Measurements from ENCODE around the gene DCAF6.

DNA sequence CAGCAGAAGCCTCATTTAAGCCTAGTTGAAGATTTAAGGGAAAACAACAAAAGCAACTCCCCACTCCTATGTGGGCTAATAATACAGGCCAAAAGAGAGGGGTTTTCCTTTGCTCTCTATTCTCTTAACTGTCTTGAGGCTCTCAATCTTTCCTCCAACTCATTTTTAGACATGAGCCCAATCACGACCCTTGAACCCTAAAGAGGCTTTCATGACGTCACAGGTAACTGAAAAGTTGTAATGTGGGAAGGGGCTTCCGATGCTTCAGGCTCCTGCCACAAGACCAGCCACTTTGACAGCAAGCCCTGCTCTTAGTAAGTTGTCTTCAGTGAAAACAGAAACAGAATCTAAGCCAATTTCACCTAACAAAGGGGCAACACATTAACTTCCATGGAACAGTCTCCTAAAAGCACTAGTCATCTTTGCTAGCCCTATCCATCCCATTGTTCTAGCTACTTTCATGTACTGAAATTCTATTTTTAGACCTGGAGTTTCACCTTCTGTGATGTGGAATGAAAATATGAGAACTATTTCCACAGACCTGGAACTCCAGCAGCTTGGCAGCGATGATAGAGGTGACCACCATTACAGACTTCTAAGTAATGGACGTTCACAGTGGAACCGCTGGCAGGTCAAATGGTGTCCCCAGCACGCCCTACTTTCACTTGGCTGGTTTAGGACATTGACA is 164.0 kb downstream of the DCAF6 start:
- TF ChIP-seq YY1 (IDR thresholded peaks at IDR 0.05) = no peak
- TF ChIP-seq, protein P1, sequence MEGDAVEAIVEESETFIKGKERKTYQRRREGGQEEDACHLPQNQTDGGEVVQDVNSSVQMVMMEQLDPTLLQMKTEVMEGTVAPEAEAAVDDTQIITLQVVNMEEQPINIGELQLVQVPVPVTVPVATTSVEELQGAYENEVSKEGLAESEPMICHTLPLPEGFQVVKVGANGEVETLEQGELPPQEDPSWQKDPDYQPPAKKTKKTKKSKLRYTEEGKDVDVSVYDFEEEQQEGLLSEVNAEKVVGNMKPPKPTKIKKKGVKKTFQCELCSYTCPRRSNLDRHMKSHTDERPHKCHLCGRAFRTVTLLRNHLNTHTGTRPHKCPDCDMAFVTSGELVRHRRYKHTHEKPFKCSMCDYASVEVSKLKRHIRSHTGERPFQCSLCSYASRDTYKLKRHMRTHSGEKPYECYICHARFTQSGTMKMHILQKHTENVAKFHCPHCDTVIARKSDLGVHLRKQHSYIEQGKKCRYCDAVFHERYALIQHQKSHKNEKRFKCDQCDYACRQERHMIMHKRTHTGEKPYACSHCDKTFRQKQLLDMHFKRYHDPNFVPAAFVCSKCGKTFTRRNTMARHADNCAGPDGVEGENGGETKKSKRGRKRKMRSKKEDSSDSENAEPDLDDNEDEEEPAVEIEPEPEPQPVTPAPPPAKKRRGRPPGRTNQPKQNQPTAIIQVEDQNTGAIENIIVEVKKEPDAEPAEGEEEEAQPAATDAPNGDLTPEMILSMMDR (IDR thresholded peaks at IDR 0.05; ENCODE audit: low read depth, low read length, missing input control) = no peak
- TF ChIP-seq, protein P2, sequence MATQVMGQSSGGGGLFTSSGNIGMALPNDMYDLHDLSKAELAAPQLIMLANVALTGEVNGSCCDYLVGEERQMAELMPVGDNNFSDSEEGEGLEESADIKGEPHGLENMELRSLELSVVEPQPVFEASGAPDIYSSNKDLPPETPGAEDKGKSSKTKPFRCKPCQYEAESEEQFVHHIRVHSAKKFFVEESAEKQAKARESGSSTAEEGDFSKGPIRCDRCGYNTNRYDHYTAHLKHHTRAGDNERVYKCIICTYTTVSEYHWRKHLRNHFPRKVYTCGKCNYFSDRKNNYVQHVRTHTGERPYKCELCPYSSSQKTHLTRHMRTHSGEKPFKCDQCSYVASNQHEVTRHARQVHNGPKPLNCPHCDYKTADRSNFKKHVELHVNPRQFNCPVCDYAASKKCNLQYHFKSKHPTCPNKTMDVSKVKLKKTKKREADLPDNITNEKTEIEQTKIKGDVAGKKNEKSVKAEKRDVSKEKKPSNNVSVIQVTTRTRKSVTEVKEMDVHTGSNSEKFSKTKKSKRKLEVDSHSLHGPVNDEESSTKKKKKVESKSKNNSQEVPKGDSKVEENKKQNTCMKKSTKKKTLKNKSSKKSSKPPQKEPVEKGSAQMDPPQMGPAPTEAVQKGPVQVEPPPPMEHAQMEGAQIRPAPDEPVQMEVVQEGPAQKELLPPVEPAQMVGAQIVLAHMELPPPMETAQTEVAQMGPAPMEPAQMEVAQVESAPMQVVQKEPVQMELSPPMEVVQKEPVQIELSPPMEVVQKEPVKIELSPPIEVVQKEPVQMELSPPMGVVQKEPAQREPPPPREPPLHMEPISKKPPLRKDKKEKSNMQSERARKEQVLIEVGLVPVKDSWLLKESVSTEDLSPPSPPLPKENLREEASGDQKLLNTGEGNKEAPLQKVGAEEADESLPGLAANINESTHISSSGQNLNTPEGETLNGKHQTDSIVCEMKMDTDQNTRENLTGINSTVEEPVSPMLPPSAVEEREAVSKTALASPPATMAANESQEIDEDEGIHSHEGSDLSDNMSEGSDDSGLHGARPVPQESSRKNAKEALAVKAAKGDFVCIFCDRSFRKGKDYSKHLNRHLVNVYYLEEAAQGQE (IDR thresholded peaks at IDR 0.05) = no peak
- TF ChIP-seq, protein P3, sequence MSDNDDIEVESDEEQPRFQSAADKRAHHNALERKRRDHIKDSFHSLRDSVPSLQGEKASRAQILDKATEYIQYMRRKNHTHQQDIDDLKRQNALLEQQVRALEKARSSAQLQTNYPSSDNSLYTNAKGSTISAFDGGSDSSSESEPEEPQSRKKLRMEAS (IDR thresholded peaks at IDR 0.05) = no peak
- no peak for TF ChIP-seq RAD21 (IDR thresholded peaks at IDR 0.05)
- no peak for TF ChIP-seq SP1 (IDR thresholded peaks at IDR 0.05)
- no peak for TF ChIP-seq EGR1 (IDR thresholded peaks at IDR 0.05; ENCODE audit: low read depth in 2 of 2)
- TF ChIP-seq GABPA (IDR thresholded peaks at IDR 0.05 in 1 of 2, conservative IDR thresholded peaks at IDR 0.05 in 1 of 2) = no peak
- no peak for TF ChIP-seq FOXA1 (IDR thresholded peaks at IDR 0.05)
- TF ChIP-seq, protein P4, sequence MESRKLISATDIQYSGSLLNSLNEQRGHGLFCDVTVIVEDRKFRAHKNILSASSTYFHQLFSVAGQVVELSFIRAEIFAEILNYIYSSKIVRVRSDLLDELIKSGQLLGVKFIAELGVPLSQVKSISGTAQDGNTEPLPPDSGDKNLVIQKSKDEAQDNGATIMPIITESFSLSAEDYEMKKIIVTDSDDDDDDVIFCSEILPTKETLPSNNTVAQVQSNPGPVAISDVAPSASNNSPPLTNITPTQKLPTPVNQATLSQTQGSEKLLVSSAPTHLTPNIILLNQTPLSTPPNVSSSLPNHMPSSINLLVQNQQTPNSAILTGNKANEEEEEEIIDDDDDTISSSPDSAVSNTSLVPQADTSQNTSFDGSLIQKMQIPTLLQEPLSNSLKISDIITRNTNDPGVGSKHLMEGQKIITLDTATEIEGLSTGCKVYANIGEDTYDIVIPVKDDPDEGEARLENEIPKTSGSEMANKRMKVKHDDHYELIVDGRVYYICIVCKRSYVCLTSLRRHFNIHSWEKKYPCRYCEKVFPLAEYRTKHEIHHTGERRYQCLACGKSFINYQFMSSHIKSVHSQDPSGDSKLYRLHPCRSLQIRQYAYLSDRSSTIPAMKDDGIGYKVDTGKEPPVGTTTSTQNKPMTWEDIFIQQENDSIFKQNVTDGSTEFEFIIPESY (IDR thresholded peaks at IDR 0.05) = no peak
- no peak for TF ChIP-seq JUND (IDR thresholded peaks at IDR 0.05)
